Spinal cord (tissue), 10 donors: Measurements from ENCODE around the gene APP. TPM values are rescaled to one million over a fixed set of nuclear protein-coding genes. Genes with fewer than 3 reads are reported as not detected.

Experiments
- DNase-seq, 6 donors: peaks; one replicate each; pipeline versions ENCODE4 v3.0.0 to v3.0.0-alpha.2; 2013 to 2015; ENCODE audit warnings: low spot score in 6 of 6, low read depth in 4 of 6
- H3K27ac ChIP-seq: one replicate; pipeline ENCODE4 v1.5.1; 2013; ENCODE audit warnings: low read depth, low read length, control low read depth
- H3K27me3 ChIP-seq: one replicate; pipeline ENCODE4 v1.6.1; 2013; ENCODE audit warnings: low read length; ENCODE audit not compliant: control insufficient read depth, insufficient read depth
- H3K36me3 ChIP-seq: one replicate; pipeline ENCODE4 v1.6.1; 2013; ENCODE audit warnings: low read length; ENCODE audit not compliant: control insufficient read depth, insufficient read depth
- H3K4me1 ChIP-seq: one replicate; pipeline ENCODE4 v1.6.1; 2013; ENCODE audit warnings: low read length; ENCODE audit not compliant: control insufficient read depth, insufficient read depth
- H3K4me3 ChIP-seq: one replicate; pipeline ENCODE4 v1.5.1; 2013; ENCODE audit warnings: low read depth, low read length, control low read depth
- H3K9me3 ChIP-seq: one replicate; pipeline ENCODE4 v1.6.1; 2013; ENCODE audit warnings: low read length; ENCODE audit not compliant: control insufficient read depth, insufficient read depth
- WGBS: methylation state at CpG from one replicate; pipeline ENCODE4 v1.1.5; 2013; ENCODE audit warnings: missing lambda C conversion rate; ENCODE audit not compliant: insufficient coverage; 5-methylcytosine and 5-hydroxymethylcytosine counted together
- polyA plus RNA-seq, 2 donors: library from polyadenylated mRNA; unstranded; fragments of 120-200 nt; gene quantifications; one replicate each; pipeline ENCODE4 v1.2.1, GENCODE V29; 2013; ENCODE audit not compliant: insufficient read length in 2 of 2
- total RNA-seq, 2 donors: library from RNA; depleted of rRNA in 1 of 2; stranded (reverse); fragments of 120-200 nt in 1 of 2; fragments of >200 nt in 1 of 2; gene quantifications; one replicate each; pipeline versions ENCODE4 v1.2.3 to v1.2.4, GENCODE V29; 2013 to 2014
- donor health status: healthy.

Gene APP
- total and polyA plus RNA-seq, 4 donors = 606 to 947 (median 855) TPM

DNA sequence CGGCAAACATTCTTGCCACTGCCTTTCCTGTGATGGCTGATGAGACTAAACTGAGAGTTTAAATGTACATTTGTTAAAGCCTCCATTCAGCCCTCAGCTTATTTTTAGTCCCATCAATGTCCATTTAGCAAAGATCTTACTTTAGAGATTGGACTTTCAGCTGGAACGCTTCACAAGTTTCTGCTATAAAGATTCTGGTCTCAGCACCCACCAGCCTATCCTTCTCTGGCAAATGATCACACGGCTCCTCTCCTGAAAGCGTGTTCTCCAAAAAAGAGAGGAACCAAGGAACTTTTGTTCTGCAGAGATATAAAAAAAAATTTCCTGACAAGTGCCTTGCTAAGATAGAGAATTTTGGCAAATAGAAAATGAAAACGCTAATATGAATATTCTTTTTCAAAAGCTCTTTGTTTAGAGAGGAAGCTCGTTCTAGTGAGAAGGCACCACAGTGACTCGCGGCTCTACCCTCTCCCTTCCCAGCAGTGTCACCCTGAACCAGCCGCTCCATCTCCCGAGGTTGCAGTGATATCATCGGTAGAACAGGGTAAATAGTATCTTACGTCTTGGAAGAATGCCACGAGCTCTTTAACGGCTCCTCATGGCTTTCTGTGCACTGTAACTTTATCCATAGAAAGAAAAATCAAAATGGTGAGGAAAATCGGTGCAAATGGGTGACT lies 200.2 kb downstream of the APP start:
- peaks cover 3% of the 10 kb centered on the region for H3K9me3 ChIP-seq
- no CpG with 5 or more reads among the region's 15 CpGs for WGBS
- no peaks in the 10 kb centered on the region for H3K4me1 ChIP-seq
- DNase-seq = peak in 2 of 6 donors; percentile 23 to 56
- no peaks in the 10 kb centered on the region for H3K27me3 ChIP-seq
- H3K27ac ChIP-seq = peak overlapping the region; percentile 11
- no peak overlapping the region for H3K4me3 ChIP-seq
- peaks cover 21% of the 10 kb centered on the region for H3K36me3 ChIP-seq

- peaks cover 3% of the 10 kb centered on the region for H3K9me3 ChIP-seq
- H3K36me3 ChIP-seq = peaks cover 12% of the 10 kb centered on the region
- no peaks in the 10 kb centered on the region for H3K4me1 ChIP-seq
- H3K27me3 ChIP-seq = no peaks in the 10 kb centered on the region
- H3K27ac ChIP-seq = no peak overlapping the region
- no peak overlapping the region for H3K4me3 ChIP-seq
- DNase-seq = no peak
- 100% methylated on average over 1 of the region's 4 CpGs for WGBS
Observed at GRCh38 chr21:25967901-25968438, 202.6 kb downstream of the APP start.

DNA sequence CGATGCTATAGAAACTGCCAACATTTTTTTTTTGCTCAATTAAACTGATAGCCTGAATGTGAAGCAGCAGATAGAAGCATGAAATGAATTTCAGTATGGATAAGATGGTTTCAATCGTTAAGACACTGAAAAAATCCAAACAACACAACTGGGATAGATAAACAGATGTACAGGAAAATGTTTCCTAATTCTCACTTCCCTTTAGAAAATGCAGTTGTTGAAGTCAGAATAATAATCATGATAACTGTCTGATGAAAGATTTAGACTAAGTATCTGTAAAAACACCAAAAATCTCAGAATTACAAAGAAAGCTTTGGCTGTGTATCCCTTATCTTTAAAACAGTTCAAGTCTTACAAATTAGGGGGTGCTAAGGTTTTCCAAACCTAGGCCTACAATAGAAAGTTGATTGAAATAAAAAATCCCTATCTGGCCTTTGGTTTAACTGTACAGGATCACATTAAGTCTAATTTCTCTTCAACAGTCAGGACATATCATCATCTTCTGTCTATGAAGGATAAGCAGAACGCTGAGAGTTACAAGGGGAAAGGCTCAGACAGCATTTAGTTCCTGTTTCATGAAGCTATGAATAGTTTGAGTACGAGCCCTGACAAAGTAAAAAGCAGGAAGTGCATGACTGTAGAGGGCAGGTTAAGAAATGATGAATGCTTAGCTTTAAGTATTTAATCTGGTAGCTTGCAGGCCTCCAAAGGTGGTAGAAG lies 203.2 kb downstream of the APP start:
- no peak for DNase-seq
- peaks cover 15% of the 10 kb centered on the region for H3K36me3 ChIP-seq
- WGBS = 44% methylated on average over 2 of the region's 4 CpGs
- no peaks in the 10 kb centered on the region for H3K9me3 ChIP-seq
- no peaks in the 10 kb centered on the region for H3K27me3 ChIP-seq
- no peak overlapping the region for H3K4me3 ChIP-seq
- no peaks in the 10 kb centered on the region for H3K4me1 ChIP-seq
- no peak overlapping the region for H3K27ac ChIP-seq

GRCh38 chr21:25965951-25966707 lies 204.4 kb downstream of the APP start:
- H3K27ac ChIP-seq = no peak overlapping the region
- no peaks in the 10 kb centered on the region for H3K9me3 ChIP-seq
- DNase-seq = no peak
- WGBS = no CpG with 5 or more reads among the region's 3 CpGs
- H3K36me3 ChIP-seq = peaks cover 12% of the 10 kb centered on the region
- H3K4me3 ChIP-seq = no peak overlapping the region
- H3K27me3 ChIP-seq = no peaks in the 10 kb centered on the region
- no peaks in the 10 kb centered on the region for H3K4me1 ChIP-seq

GRCh38 chr21:25964926-25965325 lies 205.6 kb downstream of the APP start:
- H3K36me3 ChIP-seq = peaks cover 7% of the 10 kb centered on the region
- DNase-seq = no peak
- no peak overlapping the region for H3K4me3 ChIP-seq
- no peak overlapping the region for H3K27ac ChIP-seq
- H3K27me3 ChIP-seq = no peaks in the 10 kb centered on the region
- no peaks in the 10 kb centered on the region for H3K9me3 ChIP-seq
- H3K4me1 ChIP-seq = no peaks in the 10 kb centered on the region
- 100% methylated on average over 5 of the region's 5 CpGs for WGBS

DNA sequence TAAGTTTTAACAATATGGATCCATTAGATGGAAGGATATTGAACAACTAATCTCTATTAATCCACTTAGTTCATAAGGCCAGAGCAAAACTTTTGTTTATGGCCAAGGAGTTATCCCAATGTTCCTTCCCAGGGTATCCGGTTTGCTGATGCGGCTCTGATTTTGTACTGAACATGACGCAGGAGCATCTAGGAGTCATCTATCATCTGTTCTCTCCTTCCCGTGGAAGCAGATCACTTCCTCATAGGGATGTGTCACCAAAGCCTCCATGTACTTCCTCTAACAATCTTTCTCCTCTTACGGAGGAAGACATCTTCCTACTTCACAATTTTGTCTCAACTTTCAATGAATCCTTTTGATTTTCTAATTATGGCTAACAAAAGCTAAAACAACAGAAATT lies 206.6 kb downstream of the APP start:
- no peak overlapping the region for H3K4me3 ChIP-seq
- H3K9me3 ChIP-seq = no peaks in the 10 kb centered on the region
- H3K4me1 ChIP-seq = no peaks in the 10 kb centered on the region
- H3K36me3 ChIP-seq = peaks cover 10% of the 10 kb centered on the region
- DNase-seq = no peak
- no peaks in the 10 kb centered on the region for H3K27me3 ChIP-seq
- H3K27ac ChIP-seq = no peak overlapping the region
- WGBS = 100% methylated on average over 4 of the region's 5 CpGs

- Histone ChIP-seq H3K4me3 (no peak overlapping the region), H3K36me3 (peaks cover 10% of the 10 kb centered on the region), H3K9me3 (no peaks in the 10 kb centered on the region), H3K4me1 (no peaks in the 10 kb centered on the region), H3K27ac (no peak overlapping the region), H3K27me3 (no peaks in the 10 kb centered on the region)
- WGBS = no CpG with 5 or more reads among the region's 5 CpGs
- no peak for DNase-seq
Observed at GRCh38 chr21:25963181-25963580, 207.4 kb downstream of the APP start.

DNA sequence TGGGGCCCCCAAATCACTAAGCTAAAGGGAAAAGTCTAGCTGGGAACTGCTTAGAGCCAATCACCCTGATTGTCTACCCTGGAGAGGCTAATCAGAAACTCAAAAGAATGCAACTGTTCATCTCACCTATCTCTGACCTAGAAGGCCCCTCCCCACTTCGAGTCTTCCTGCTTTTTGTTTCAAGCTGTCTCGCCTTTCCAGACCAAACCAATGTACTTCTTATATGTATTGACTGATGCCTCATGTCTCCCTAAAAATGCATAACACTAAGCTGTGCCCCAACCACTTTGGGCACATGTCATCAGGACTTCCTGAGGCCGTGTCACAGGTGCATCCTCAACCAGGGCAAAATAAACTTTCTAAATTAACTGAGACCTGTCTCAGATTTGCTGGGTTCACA lies 209.5 kb downstream of the APP start:
- DNase-seq = no peak
- Histone ChIP-seq H3K36me3 (peaks cover 10% of the 10 kb centered on the region), H3K27me3 (no peaks in the 10 kb centered on the region), H3K4me1 (no peaks in the 10 kb centered on the region), H3K9me3 (no peaks in the 10 kb centered on the region), H3K4me3 (no peak overlapping the region), H3K27ac (no peak overlapping the region)
- no CpG with 5 or more reads among the region's 3 CpGs for WGBS

GRCh38 chr21:25960402-25960801 lies 210.2 kb downstream of the APP start:
- H3K27me3 ChIP-seq = no peaks in the 10 kb centered on the region
- H3K9me3 ChIP-seq = no peaks in the 10 kb centered on the region
- no peak overlapping the region for H3K4me3 ChIP-seq
- no CpG with 5 or more reads among the region's 4 CpGs for WGBS
- peaks cover 11% of the 10 kb centered on the region for H3K36me3 ChIP-seq
- H3K4me1 ChIP-seq = no peaks in the 10 kb centered on the region
- H3K27ac ChIP-seq = no peak overlapping the region
- DNase-seq = peak in 1 of 6 donors; percentile 47
